Neural cell (in vitro differentiated cells): ENCODE measurements around the gene SFR1. TPM values are rescaled to one million over a fixed set of nuclear protein-coding genes. Genes with fewer than 3 reads are reported as not detected.
"Not testable (repeated sequence)": the region's sequence is repeated elsewhere in the genome, so short reads cannot be mapped to it uniquely, and the experiment has no call there.

Experiments used
- H2AFZ ChIP-seq: fragments of 200-600, 300-800 bp; sonication (generic), shearing (Covaris generic); 2 replicates; pipeline ENCODE4 v1.6.0; 2014; ENCODE audit warnings: low read depth, mild to moderate bottlenecking, antibody characterized with exemption, low read length, moderate library complexity
- H3F3A ChIP-seq: fragments of 200-600 bp; shearing (Covaris generic); 2 replicates; pipeline ENCODE4 v1.6.1; 2016; ENCODE audit warnings: mild to moderate bottlenecking, moderate library complexity, mixed read lengths, antibody characterized with exemption, low read length; ENCODE audit not compliant: insufficient read depth, poor library complexity, severe bottlenecking
- H3K27ac ChIP-seq: fragments of 200-600, 300-800 bp; sonication (generic), shearing (Covaris generic); 2 replicates; pipeline ENCODE4 v1.5.1; 2014; ENCODE audit warnings: mild to moderate bottlenecking, low read length, moderate library complexity
- H3K27me3 ChIP-seq: fragments of 300-800, 200-600 bp; sonication (generic), shearing (Covaris generic); 2 replicates; pipeline ENCODE4 v1.6.0; 2014; ENCODE audit warnings: mild to moderate bottlenecking, low read depth, low read length, moderate library complexity; ENCODE audit not compliant: insufficient read depth
- H3K36me3 ChIP-seq: fragments of 300-800, 200-600 bp; sonication (generic), shearing (Covaris generic); 2 replicates; pipeline ENCODE4 v1.5.1; 2014; ENCODE audit warnings: mild to moderate bottlenecking, antibody characterized with exemption, low read length, moderate library complexity; ENCODE audit not compliant: insufficient read depth
- H3K4me2 ChIP-seq: fragments of 300-800, 200-600 bp; sonication (generic), shearing (Covaris generic); 2 replicates; pipeline ENCODE4 v1.6.0; 2014; ENCODE audit warnings: mild to moderate bottlenecking, low read length
- H3K4me3 ChIP-seq: fragments of 300-800, 200-600 bp; sonication (generic), shearing (Covaris generic); 2 replicates; pipeline ENCODE4 v1.5.1; 2014; ENCODE audit warnings: mild to moderate bottlenecking, low read length, moderate library complexity
- H3K79me2 ChIP-seq: fragments of 200-600 bp; shearing (Covaris generic); replicated peaks from 2 replicates; pipeline ENCODE4 v1.6.0; 2014; ENCODE audit warnings: mild to moderate bottlenecking, low read length, moderate library complexity; ENCODE audit not compliant: insufficient read depth
- H3K9ac ChIP-seq: fragments of 300-800, 200-600 bp; sonication (generic), shearing (Covaris generic); 2 replicates; pipeline ENCODE4 v1.6.1; 2016; ENCODE audit warnings: mild to moderate bottlenecking, low read length, mixed read lengths
- H3K9me2 ChIP-seq: fragments of 200-600 bp; shearing (Covaris generic); 2 replicates; pipeline ENCODE4 v1.6.1; 2016; ENCODE audit warnings: mild to moderate bottlenecking, low read length, mixed read lengths; ENCODE audit not compliant: insufficient read depth
- H3K9me3 ChIP-seq: fragments of 200-600, 300-800 bp; sonication (generic), shearing (Covaris generic); 2 replicates; pipeline ENCODE4 v1.6.1; 2016; ENCODE audit warnings: mild to moderate bottlenecking, mixed run types, low read length, moderate library complexity, mixed read lengths
- H4K20me1 ChIP-seq: fragments of 200-600 bp; shearing (Covaris generic); 2 replicates; pipeline ENCODE4 v1.6.1; 2016; ENCODE audit warnings: mild to moderate bottlenecking, mixed run types; ENCODE audit not compliant: insufficient read depth
- EP300 ChIP-seq: fragments of 450-650 bp; conservative IDR thresholded peaks from 2 replicates; pipeline ENCODE4 v1.6.1; 2014; ENCODE audit warnings: antibody characterized with exemption, mild to moderate bottlenecking, moderate library complexity; ENCODE audit not compliant: poor library complexity, severe bottlenecking
- EZH2 ChIP-seq: fragments of 200-600, 300-800 bp; shearing (Covaris generic), sonication (generic); IDR thresholded peaks from 2 replicates; pipeline ENCODE4 v1.6.1; 2014; ENCODE audit warnings: antibody characterized with exemption, low read length, borderline replicate concordance, mild to moderate bottlenecking; ENCODE audit not compliant: insufficient read depth, poor library complexity, severe bottlenecking
- MXI1 ChIP-seq: fragments of 450-650 bp; conservative IDR thresholded peaks from 2 replicates; pipeline ENCODE4 v1.6.1; 2014; ENCODE audit warnings: antibody characterized with exemption, mild to moderate bottlenecking; ENCODE audit not compliant: poor library complexity, severe bottlenecking
- POLR2AphosphoS5 ChIP-seq: IDR thresholded peaks from 2 replicates; pipeline ENCODE4 v1.6.1; 2012
- RAD21 ChIP-seq: fragments of 450-650 bp; conservative IDR thresholded peaks from 2 replicates; pipeline ENCODE4 v1.6.1; 2014; ENCODE audit warnings: antibody characterized with exemption, mild to moderate bottlenecking, moderate library complexity
- SMC3 ChIP-seq: fragments of 450-650 bp; conservative IDR thresholded peaks from 2 replicates; pipeline ENCODE4 v1.6.1; 2014; ENCODE audit warnings: antibody characterized with exemption, mild to moderate bottlenecking, moderate library complexity; ENCODE audit not compliant: poor library complexity
- TAF1 ChIP-seq: IDR thresholded peaks from 2 replicates; pipeline ENCODE4 v1.6.1; 2012; ENCODE audit warnings: low read depth
- polyA plus RNA-seq: library from polyadenylated mRNA; depleted of rRNA; stranded (reverse); fragments of >200 nt; gene quantifications from 2 replicates; pipeline ENCODE4 v1.2.3, GENCODE V29; 2014
- TF ChIP-seq, protein P1 (sequence below): fragments of 450-650 bp; IDR thresholded peaks from 2 replicates; pipeline ENCODE4 v1.5.1; 2014; ENCODE audit warnings: antibody characterized with exemption, mild to moderate bottlenecking, moderate library complexity; ENCODE audit not compliant: poor library complexity, severe bottlenecking
- TF ChIP-seq, protein P2 (sequence below): IDR thresholded peaks from 2 replicates; pipeline ENCODE4 v1.6.1; 2012; ENCODE audit warnings: borderline replicate concordance

The SFR1 gene
- polyA plus RNA-seq, 1 donor from 2014 or later = 5.0 TPM

DNA sequence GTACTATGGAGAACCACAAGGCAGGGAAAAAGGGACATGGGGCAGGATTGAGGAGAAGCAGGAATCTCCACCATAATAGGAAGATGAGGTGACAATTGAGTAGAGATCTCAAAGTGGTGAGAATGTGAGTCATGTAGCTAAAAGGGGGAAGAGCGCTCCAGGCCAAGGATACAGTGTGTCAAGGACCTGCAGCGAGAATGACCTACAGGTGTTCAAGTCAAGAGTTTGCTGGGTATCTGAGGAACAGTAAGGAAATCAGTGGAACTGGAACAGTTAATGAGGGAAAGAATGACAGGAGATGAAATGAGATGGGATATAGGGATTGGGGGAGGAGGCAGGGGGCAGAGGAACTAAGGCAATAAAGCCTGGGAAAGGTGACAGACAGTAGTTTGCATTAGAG, 33.6 kb downstream of the SFR1 start:
- Histone ChIP-seq H3K27me3 (no peaks in the 10 kb centered on the region), H2AFZ (no peak overlapping the region), H3K36me3 (no peaks in the 10 kb centered on the region), H3K9me2 (no peaks in the 10 kb centered on the region), H4K20me1 (no peaks in the 10 kb centered on the region), H3K4me2 (no peak overlapping the region), H3F3A (no peaks in the 10 kb centered on the region), H3K9ac (no peak overlapping the region), H3K79me2 (no peaks in the 10 kb centered on the region), H3K9me3 (peaks cover 4% of the 10 kb centered on the region), H3K4me3 (no peak overlapping the region), H3K27ac (no peak overlapping the region)
- TF ChIP-seq, protein P1, sequence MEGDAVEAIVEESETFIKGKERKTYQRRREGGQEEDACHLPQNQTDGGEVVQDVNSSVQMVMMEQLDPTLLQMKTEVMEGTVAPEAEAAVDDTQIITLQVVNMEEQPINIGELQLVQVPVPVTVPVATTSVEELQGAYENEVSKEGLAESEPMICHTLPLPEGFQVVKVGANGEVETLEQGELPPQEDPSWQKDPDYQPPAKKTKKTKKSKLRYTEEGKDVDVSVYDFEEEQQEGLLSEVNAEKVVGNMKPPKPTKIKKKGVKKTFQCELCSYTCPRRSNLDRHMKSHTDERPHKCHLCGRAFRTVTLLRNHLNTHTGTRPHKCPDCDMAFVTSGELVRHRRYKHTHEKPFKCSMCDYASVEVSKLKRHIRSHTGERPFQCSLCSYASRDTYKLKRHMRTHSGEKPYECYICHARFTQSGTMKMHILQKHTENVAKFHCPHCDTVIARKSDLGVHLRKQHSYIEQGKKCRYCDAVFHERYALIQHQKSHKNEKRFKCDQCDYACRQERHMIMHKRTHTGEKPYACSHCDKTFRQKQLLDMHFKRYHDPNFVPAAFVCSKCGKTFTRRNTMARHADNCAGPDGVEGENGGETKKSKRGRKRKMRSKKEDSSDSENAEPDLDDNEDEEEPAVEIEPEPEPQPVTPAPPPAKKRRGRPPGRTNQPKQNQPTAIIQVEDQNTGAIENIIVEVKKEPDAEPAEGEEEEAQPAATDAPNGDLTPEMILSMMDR = no peak
- TF ChIP-seq, protein P2, sequence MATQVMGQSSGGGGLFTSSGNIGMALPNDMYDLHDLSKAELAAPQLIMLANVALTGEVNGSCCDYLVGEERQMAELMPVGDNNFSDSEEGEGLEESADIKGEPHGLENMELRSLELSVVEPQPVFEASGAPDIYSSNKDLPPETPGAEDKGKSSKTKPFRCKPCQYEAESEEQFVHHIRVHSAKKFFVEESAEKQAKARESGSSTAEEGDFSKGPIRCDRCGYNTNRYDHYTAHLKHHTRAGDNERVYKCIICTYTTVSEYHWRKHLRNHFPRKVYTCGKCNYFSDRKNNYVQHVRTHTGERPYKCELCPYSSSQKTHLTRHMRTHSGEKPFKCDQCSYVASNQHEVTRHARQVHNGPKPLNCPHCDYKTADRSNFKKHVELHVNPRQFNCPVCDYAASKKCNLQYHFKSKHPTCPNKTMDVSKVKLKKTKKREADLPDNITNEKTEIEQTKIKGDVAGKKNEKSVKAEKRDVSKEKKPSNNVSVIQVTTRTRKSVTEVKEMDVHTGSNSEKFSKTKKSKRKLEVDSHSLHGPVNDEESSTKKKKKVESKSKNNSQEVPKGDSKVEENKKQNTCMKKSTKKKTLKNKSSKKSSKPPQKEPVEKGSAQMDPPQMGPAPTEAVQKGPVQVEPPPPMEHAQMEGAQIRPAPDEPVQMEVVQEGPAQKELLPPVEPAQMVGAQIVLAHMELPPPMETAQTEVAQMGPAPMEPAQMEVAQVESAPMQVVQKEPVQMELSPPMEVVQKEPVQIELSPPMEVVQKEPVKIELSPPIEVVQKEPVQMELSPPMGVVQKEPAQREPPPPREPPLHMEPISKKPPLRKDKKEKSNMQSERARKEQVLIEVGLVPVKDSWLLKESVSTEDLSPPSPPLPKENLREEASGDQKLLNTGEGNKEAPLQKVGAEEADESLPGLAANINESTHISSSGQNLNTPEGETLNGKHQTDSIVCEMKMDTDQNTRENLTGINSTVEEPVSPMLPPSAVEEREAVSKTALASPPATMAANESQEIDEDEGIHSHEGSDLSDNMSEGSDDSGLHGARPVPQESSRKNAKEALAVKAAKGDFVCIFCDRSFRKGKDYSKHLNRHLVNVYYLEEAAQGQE = no peak
- no peak for TF ChIP-seq TAF1
- TF ChIP-seq EP300 = no peak
- no peak for TF ChIP-seq EZH2
- TF ChIP-seq SMC3 = no peak

DNA sequence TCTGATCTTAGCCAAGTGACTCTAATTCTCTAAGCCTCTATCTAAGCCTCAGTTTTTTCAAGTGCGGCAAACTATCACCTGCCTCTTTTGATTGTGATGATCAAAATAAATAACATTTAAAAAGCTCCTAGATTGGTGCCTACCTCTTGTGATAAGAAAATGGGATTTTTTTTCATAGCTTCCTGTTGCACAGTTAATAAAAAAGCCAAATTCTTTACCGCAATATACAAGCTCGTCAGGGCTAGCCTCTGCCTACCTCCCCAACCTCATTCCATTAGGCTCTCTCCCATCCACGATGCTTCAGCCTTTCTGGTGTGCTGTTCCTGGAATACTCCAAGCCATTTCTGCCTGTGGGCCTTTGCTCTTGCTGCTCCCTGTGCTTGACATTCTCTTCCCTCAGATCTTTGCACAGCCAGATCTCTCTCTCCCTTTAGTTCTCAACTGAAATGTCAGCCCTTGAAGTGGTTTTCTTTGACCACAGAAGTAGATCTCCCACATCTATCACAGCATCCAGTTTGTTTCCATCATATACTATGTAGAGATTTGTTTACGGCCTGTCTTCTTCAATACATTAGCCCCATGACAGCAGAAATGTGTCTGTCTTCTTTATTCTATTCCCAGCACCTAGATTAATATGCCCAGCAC, 48.8 kb downstream of the SFR1 start:
- H3K9ac ChIP-seq = no peak overlapping the region
- H3K27me3 ChIP-seq = no peaks in the 10 kb centered on the region
- H3K9me3 ChIP-seq = no peaks in the 10 kb centered on the region
- no peaks in the 10 kb centered on the region for H3F3A ChIP-seq
- no peak overlapping the region for H3K4me3 ChIP-seq
- H2AFZ ChIP-seq = no peak overlapping the region
- no peak overlapping the region for H3K27ac ChIP-seq
- H3K9me2 ChIP-seq = no peaks in the 10 kb centered on the region
- TF ChIP-seq RAD21 (no peak), MXI1 (no peak), POLR2AphosphoS5 (no peak), EZH2 (no peak), SMC3 (no peak), EP300 (no peak), TAF1 (no peak)
- TF ChIP-seq, protein P1 = no peak
- TF ChIP-seq, protein P2 = no peak
- H3K4me2 ChIP-seq = no peak overlapping the region
- H3K36me3 ChIP-seq = no peaks in the 10 kb centered on the region
- no peaks in the 10 kb centered on the region for H4K20me1 ChIP-seq
- no peaks in the 10 kb centered on the region for H3K79me2 ChIP-seq

DNA sequence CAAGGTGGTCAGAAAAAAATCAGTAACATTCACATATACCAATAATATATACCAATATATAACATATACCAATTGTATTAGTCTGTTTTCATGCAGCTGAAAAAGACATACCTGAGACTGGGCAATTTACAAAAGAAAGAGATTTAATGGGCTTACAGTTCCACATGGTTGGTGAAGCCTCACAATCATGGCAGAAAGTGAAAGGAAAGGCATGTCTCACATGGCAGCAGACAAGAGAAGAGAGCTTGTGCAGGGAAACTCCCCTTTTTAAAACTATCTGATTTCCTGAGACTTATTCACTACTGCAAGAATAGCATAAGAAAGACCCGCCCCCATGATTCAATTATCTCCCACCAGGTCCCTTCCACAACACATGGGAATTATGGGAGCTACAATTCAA, 52.2 kb downstream of the SFR1 start:
- not testable (repeated sequence) for H3K4me2 ChIP-seq, H2AFZ ChIP-seq, H3K36me3 ChIP-seq, H3K27ac ChIP-seq, H3K79me2 ChIP-seq, H3K9me2 ChIP-seq, H4K20me1 ChIP-seq, H3F3A ChIP-seq, H3K9me3 ChIP-seq, H3K27me3 ChIP-seq, H3K4me3 ChIP-seq, H3K9ac ChIP-seq
